GM19099 (cell line): ENCODE measurements around the gene TOM1L2.
A peak's percentile ranks its signal among the peaks of the same experiment; 100 is the strongest.

Experiments
- POLR2A ChIP-seq: IDR thresholded peaks from 3 replicates; pipeline ENCODE4 v1.6.1; 2011; ENCODE audit warnings: low read depth; ENCODE audit not compliant: insufficient read length; ENCODE audit errors: extremely low read depth

The TOM1L2 gene

DNA sequence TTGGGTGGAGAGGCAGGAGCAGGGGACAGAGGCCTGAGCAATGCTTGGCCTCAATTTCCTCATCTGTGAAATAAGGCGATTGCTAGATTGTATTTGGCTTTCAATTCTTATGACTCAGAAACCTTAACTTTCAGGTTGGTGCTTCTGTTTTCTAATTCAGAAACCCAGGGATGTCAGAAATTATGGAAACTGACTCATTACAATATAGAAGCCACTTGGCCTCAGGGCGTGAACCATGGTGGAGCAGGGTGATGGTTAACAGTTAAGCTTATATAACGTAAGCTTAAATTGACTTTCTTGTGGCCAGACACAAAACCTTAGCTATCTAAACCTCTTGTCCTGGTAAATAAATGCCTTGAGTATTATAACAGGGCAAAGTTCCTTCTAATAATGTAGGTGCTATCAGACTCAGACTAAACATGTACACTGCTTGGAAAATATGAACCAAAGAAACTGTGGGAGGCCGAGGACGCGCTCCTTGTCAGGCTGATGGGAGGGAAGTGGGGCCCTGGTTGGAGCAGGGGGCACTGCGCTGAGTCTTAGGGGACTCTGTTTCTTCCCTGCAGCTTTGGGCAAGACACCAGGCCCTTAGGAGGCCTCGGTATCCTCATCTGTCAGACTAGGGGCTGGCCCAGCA lies 118.3 kb downstream of the TOM1L2 start:
- no peak for TF ChIP-seq POLR2A

DNA sequence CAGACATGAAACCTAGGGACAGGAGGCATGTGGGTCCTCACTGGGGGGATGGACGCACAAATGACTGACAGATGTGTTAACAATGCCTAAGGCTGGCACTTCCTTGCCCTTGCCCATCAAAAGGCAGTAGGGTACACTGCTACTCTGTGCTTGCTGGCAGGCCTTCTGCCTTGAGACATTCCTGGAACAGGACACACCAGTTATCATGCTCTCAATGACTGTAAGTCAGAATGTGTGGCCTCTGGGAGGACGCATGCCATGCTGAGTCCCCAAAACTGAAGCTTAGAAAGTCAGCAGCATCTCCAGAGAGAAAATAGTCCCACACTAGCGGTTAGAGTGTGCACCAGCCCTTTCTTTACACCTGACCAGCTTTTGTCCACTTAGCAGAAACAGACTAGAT lies 119.3 kb downstream of the TOM1L2 start:
- no peak for TF ChIP-seq POLR2A

DNA sequence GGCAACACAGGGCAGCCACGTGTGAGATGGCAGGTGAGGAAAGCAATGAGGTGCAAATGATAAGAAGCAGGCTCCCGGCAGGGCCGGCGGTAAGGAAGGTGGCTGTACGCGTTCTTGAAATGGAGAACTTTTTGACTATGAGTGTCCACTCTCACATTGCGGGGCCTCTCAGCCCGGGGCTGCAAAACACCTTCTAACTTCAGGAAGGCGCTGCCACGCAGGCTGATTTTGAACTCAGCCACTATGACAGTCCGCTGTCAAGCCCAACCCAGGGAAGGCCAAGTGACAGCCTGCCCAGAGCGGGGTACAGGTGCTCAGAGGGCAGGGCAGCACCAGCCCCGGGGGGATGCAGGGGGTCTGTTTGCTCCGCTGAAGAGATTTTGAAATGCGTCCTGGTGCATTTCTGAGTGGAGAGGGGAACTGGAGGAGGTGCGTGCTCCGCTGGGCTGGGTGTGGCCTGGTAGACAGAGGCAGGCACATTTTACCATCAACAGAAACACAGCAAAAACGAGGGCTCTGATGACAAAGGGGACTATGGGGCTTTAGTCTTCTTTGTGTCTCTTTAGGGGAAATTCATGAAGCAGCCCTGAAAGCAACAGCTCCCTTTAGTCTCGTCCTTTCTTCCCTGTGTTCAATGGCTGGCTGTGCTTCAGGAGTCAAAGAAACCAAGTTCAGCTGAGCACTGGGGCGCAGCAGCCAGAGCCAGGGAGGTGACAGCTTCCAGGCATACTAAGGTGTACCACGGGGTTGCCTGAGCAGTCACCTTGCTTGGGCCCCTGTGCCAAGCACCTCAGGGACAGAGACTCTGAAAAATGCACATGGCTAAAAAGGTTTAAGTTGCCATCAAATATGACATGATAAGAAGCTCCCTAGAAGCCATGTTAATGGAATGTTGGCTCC lies 120.8 kb downstream of the TOM1L2 start:
- no peak for TF ChIP-seq POLR2A

DNA sequence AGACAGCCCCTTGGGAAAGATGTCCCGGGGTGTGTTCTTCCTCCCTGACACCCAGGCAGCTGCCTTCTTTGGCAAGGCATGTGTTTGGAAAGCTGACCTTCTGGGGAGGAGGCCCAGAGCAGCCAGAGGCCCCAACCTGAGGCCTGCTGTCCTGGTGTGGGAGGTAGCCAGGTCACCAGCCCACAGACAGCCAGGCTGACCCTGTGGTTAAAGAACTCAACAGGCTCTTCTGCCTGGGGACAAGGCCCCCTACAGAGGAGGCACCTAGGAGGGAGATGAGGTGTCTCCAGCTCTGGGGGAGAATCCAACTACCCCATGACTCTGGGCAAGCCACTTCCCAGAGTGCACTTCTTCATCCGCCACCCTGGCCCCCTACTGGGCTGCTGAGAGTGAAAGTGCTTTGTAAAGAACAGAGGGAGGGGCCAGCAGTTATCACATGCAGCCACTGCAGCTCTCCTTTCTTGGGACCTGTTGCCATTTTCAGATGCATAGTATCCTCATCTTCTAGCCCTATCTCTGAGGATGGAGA lies 122.3 kb downstream of the TOM1L2 start:
- TF ChIP-seq POLR2A, result no peak

DNA sequence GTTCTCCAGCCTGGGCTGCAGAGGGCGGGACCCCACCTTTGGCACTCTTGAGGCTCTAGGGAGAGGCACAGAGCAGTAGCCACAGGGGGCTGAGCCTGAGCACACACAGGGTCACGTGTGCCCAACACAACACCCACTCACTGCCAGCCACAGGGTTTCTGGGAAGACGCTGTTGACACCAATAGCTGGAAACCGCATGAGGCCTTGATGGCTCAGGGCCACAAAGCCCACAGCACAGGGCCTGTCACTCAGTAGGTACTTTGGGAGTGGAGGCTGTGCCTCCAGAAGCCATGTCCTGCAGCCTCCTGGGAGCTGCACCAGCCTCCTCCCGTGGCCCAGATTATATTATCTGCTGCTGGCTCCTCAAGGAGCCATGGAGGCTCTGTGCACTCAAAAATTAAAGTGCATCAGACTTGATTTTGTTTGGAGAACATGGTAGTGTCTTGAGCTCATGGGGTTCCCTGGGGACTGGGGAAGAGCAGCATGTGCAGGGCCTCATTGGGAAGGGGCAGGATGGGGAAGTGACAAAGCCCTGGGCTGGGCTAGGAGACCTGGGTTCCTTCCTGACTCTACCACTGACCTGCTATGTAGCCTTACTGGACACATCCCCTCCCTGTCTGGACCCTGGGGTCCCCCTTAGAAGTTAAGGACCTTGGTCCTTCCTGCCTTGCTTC lies 122.9 kb downstream of the TOM1L2 start:
- TF ChIP-seq POLR2A, result peak; percentile 20

DNA sequence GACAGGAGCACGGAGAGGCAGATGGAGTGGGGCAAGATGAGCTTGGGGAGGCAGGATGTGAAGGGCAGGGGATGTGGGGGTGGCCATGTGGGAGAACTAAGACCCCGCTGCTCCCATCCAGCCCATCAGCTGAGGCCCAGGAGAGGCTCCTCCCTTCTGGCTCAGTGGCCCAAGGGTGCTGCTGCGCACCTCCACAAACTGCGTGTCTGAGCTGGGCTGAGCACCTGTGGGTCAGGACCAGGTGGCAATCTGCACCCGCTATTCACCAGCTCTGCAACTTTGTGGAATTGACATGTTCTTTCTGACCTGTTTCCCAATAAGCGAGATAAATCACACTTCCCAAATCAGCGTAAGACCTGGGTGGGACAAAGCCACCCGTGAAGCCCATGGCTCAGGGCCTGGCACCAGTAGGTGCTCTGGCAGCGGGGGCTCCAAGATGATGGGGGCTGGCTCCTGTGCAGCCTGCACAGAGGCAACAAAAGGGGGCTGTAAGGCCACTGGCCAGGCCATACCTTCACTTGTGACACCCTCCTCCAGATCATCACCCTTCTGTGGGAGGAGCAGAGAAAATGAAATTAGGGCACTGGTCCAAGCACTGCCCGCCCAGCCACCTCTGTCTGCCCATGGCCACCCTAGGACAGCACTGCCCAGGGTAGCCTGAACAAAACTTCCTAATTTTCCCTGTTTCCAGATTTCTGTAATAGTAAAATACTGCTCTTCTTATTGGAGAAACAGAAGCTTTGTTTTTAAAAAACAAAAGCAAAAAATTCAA lies 123.7 kb downstream of the TOM1L2 start:
- TF ChIP-seq POLR2A, result no peak

DNA sequence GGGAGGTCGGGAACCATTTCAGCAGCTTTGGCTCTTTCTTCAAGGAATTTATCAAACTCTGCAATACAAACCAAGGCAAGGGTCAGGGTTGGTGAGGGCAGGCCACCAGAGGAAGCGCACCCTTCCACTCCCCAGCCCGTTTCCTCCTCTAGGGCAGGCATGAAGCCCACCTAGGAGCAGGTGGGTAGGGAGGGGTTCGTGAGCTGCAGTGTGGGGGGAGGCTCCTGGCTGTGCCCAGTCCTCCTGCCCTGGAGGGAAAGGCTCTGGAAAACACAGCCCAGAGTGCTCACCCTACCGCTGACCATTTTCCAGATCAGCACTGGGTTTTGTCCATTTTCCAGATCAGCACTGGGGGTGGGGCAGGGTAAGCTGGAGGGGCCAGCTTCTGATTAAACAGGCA lies 124.5 kb downstream of the TOM1L2 start:
- no peak for TF ChIP-seq POLR2A

DNA sequence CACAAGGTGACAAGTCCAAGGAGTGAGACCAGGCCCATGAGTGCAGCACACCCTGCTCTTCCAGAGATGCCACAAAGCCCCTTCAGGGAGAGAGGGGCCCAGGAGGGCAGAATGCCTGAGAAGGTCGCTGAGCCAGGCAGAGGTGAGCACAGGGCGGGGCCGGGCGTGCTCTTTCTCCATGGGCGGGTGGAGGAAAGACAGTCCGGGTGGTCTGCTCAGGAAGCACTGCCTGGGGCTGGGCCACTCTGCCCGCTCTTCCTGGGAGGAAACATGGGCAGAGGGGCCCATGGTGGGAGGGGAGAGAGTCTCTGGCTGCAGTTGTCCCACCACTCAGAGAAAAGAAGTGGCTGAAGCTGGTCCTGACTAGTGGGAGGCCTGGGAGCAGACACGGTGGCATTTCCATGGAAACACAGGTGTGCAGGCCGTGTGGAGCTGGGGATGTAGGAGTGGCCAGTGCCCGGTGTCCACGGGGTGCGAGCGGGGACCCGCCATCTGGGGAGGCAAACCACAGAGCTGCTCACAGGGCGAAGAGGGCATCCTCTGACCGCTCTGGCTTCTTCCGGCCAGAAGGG lies 125.0 kb downstream of the TOM1L2 start:
- TF ChIP-seq POLR2A, result no peak

DNA sequence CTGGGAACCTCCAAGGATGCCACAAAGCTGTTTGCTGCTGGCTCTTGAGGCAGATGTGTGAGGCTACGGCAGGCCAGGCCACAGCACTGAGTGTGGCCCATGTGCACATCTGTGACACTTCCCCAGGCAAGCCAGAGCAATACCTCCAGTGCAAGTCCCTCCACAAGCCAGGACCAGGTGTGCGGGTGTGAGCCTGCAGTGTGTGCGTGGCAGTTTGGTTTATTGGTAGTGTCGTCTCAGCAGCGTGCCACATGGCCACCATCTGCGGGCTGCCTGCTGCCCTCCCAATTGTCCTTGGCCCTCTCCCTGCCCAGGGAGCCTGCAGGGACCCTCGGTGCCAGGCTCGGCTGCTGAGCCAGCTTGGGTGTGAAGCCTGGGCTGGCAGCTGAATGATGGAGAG lies 125.6 kb downstream of the TOM1L2 start:
- TF ChIP-seq POLR2A, result no peak

DNA sequence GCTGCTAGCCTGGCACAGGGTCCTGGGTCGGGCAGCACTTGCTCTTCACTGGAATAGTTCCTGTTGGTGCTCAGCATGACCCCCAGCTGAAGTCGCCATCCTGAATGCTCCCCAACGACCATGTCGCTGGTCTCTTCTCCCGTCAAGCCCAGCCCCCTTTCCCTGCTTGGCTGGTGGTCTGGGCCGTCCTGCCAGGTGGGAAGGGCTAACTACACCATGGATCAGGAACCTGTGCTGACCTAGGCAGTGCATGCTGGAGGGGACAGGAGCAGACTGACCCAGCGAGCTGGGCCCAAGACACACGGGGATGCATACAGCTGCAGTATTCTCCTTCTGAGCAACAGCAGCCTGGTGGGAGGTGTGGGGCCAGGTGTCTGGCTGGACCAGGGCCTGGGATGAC lies 126.2 kb downstream of the TOM1L2 start:
- TF ChIP-seq POLR2A, result no peak

DNA sequence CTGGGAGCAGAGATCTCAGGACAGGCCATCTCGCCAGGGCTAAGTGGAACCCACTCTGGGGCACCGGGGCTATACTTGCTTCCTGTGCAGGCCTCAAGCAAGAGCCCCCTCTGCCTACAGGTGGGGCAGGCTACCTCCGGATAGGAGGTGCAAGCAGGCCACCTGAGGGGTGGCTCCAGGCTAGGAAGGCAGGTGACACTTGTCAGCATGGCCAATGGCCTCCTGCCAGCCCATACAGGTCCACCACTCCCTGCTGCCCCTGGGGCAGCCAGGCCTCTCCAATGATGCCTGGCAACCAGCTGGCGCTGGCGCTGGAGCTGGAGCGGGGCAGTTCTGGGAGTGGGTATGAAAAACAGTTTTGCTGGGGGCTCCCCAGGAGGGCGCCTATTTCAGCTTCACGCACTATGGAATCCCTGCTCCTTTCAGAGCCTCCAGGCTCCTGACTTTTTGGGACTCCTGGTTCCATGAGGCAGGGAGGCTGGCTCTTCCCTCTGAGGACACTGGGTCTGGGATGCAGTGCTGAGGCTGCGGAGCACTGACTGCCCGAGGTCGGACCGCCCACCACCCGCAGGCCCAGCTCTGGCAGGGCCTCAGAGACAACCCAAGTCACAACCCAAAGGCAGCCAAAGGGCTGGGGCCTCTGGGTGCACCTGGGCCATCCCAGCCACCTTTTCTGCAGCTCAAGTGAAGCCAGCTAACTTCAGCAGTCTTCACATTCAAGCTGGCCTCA lies 127.0 kb downstream of the TOM1L2 start:
- TF ChIP-seq POLR2A, result no peak

DNA sequence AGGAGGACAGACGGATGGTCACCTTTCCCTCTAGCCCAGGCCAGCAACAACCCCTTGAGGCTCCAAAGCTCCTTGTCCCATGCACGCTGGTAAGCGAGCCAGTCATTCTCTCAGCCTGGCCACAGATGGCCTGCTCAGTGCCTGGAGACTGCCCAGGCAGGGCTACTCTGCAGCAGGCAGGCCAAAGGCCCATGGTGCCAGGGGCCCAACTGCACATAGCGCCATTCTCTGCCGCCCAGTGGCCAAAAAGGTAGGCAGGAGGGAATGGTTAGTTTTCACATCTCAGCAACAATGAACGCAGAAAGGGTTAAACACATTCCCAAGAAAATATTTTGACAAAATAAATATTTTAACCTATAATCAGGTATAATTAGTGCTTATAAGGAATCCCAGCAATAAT lies 127.7 kb downstream of the TOM1L2 start:
- no peak for TF ChIP-seq POLR2A

DNA sequence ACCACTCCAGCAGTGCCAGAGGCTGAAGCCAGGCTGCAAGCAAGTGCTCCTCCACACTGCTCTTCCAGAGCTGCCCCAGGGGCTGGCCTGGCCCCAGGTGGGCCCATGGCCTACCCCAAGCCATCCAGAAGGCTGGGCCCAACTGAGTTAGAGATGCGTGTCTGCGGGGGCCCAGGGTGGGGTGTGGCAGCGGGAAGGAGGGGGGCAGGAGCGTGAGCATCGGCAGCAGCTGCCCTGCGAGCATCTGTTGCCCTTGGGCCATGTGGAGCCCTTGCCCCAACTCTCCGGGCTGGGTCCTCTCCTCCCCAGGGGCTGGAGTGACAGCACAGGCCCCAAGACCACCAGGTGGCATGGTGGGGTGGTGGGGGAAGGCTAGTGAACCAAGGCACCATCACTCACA lies 128.1 kb downstream of the TOM1L2 start:
- TF ChIP-seq POLR2A, result no peak

DNA sequence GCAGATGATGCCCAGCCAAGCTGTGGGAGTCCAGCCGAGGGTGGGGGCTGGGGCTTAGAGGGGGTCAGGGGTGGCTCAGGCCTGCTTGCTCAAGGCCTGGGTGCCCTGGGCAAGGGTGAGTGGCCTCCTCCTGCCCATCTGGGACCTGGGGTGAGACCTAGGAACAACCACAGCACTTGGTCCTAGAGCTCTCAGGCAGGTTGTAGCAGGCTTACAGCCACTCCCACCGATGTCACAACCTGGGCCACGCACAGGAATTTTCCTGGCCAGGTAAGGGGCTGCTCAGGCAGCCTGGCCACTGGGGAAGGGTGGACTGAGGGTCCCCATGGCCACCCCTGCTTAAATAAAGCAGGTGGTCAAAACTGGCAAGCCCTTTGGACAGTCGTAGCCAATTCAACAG lies 129.1 kb downstream of the TOM1L2 start:
- TF ChIP-seq POLR2A, result no peak
